Medulla oblongata (tissue), 1 donor: ENCODE results near the gene BEND7.
A peak's percentile ranks its signal among the peaks of the same experiment; 100 is the strongest.
"Not testable (repeated sequence)": the region's sequence is repeated elsewhere in the genome, so short reads cannot be mapped to it uniquely, and the experiment has no call there.

Source experiments
- DNase-seq: peaks from one replicate; pipeline ENCODE4 v3.0.0-alpha.2; 2015; ENCODE audit errors: extremely low spot score

BEND7 gene

GRCh38 chr10:13483073-13483472 lies 45.7 kb downstream of the BEND7 start:
- no peak for DNase-seq

GRCh38 chr10:13481690-13482089 lies 47.1 kb downstream of the BEND7 start:
- no peak for DNase-seq

GRCh38 chr10:13475124-13475523 lies 53.7 kb downstream of the BEND7 start:
- no peak for DNase-seq

GRCh38 chr10:13473986-13474385 lies 54.8 kb downstream of the BEND7 start:
- no peak for DNase-seq

GRCh38 chr10:13472359-13472758 lies 56.5 kb downstream of the BEND7 start:
- DNase-seq: no peak

- no peak for DNase-seq
These were observed 58.5 kb downstream of the BEND7 start for GRCh38 chr10:13470270-13470669.

- no peak for DNase-seq
These were observed 66.3 kb downstream of the BEND7 start for GRCh38 chr10:13462551-13462950.

- no peak for DNase-seq
These were observed 70.2 kb downstream of the BEND7 start for GRCh38 chr10:13458687-13459012.

- DNase-seq: no peak
These were observed 70.7 kb downstream of the BEND7 start for GRCh38 chr10:13457958-13458686.

- no peak for DNase-seq
These were observed 74.9 kb downstream of the BEND7 start for GRCh38 chr10:13453896-13454295.

GRCh38 chr10:13450069-13450468 lies 78.7 kb downstream of the BEND7 start:
- no peak for DNase-seq

GRCh38 chr10:13449296-13449695 lies 79.5 kb downstream of the BEND7 start:
- DNase-seq: no peak

- no peak for DNase-seq
These were observed 80.6 kb downstream of the BEND7 start for GRCh38 chr10:13448216-13448615.

- DNase-seq: no peak
These were observed 83.0 kb downstream of the BEND7 start for GRCh38 chr10:13445656-13446400.

- DNase-seq: no peak
These were observed 87.3 kb downstream of the BEND7 start for GRCh38 chr10:13441476-13441875.

- DNase-seq: peak; percentile 51
These were observed 88.4 kb downstream of the BEND7 start for GRCh38 chr10:13440185-13441061.

GRCh38 chr10:13439313-13440184 lies 89.3 kb downstream of the BEND7 start:
- no peak for DNase-seq

- no peak for DNase-seq
These were observed 91.7 kb downstream of the BEND7 start for GRCh38 chr10:13437026-13437555.

GRCh38 chr10:13427943-13428342 lies 100.9 kb downstream of the BEND7 start:
- DNase-seq: not testable (repeated sequence)

- DNase-seq: no peak
These were observed 103.4 kb downstream of the BEND7 start for GRCh38 chr10:13425397-13425796.

GRCh38 chr10:13422800-13423199 lies 106.0 kb downstream of the BEND7 start:
- DNase-seq: no peak
